IMR-90 (cell line): Measurements from ENCODE around the gene NOP14. TPM values are rescaled to one million over a fixed set of nuclear protein-coding genes. Genes with fewer than 3 reads are reported as not detected.
A peak's percentile ranks its signal among the peaks of the same experiment; 100 is the strongest.

ENCODE experiments used
- ATAC-seq: fragments of 200-7000 bp; cut with Tn5 transposase; 2 replicates; pipeline ENCODE4 v1.9.1; 2020; ENCODE audit warnings: low read depth, mild to moderate bottlenecking, moderate library complexity
- BruUV-seq: library from RNA; stranded (reverse); fragments of 400-500 nt; replicated peaks from 2 replicates; lab custom pipeline; 2021; lab: Mats Ljungman, UMichigan
- CTCF ChIA-PET: fragments of 300-600 bp; formaldehyde crosslinking; extraction: SDS; loops from one replicate; lab custom pipeline; 2021; ENCODE audit warnings: antibody characterized with exemption; lab: Yijun Ruan, JAX
- POLR2A ChIA-PET: fragments of 300-600 bp; sonication (Branson Sonifier 250); formaldehyde crosslinking; loops from one replicate; lab custom pipeline; 2022; ENCODE audit warnings: antibody characterized with exemption; ENCODE audit not compliant: unreplicated experiment; lab: Charles Lee
- DNase-seq: peaks from one replicate; pipeline ENCODE4 v3.0.0; 2013
- H2AFZ ChIP-seq: replicated peaks from 2 replicates; pipeline ENCODE3; 2013; ENCODE audit warnings: low read length, mild to moderate bottlenecking; ENCODE audit not compliant: poor library complexity
- H2AK5ac ChIP-seq: 2 replicates; pipeline ENCODE4 v1.6.1; 2013; ENCODE audit warnings: low read depth, low read length, inconsistent platforms
- H2AK9ac ChIP-seq: replicated peaks from 2 replicates; pipeline ENCODE3; 2013; ENCODE audit warnings: mild to moderate bottlenecking, low read depth, low read length, moderate library complexity; ENCODE audit not compliant: poor library complexity
- H2BK120ac ChIP-seq: 2 replicates; pipeline ENCODE4 v1.6.1; 2013; ENCODE audit warnings: low read depth, low read length, inconsistent platforms
- H2BK15ac ChIP-seq: 3 replicates; pipeline ENCODE4 v1.6.1; 2013; ENCODE audit warnings: low read depth, low read length, inconsistent platforms
- H2BK20ac ChIP-seq: 2 replicates; pipeline ENCODE4 v1.6.1; 2013; ENCODE audit warnings: low read depth, mild to moderate bottlenecking, inconsistent platforms, low read length, moderate library complexity
- H2BK5ac ChIP-seq: 2 replicates; pipeline ENCODE4 v1.6.1; 2013; ENCODE audit warnings: mild to moderate bottlenecking, low read depth, low read length, inconsistent platforms; ENCODE audit not compliant: poor library complexity, severe bottlenecking
- H3K14ac ChIP-seq: replicated peaks from 2 replicates; pipeline ENCODE4 v1.6.1; 2013; ENCODE audit warnings: low read depth, low read length, inconsistent platforms
- H3K18ac ChIP-seq: 2 replicates; pipeline ENCODE4 v1.6.1; 2013; ENCODE audit warnings: low read depth, low read length, control low read depth
- H3K23ac ChIP-seq: 2 replicates; pipeline ENCODE4 v1.6.1; 2013; ENCODE audit warnings: low read depth, low read length, inconsistent platforms
- H3K27ac ChIP-seq: 2 replicates; pipeline ENCODE4 v1.5.1; 2013; ENCODE audit warnings: mild to moderate bottlenecking, control low read depth, low read length; ENCODE audit not compliant: insufficient read depth
- H3K27me3 ChIP-seq: 2 replicates; pipeline ENCODE4 v1.6.1; 2013; ENCODE audit warnings: low read length; ENCODE audit not compliant: control insufficient read depth, insufficient read depth
- H3K36me3 ChIP-seq: 2 replicates; pipeline ENCODE4 v1.6.1; 2013; ENCODE audit warnings: low read length, mixed read lengths; ENCODE audit not compliant: control insufficient read depth, insufficient read depth
- H3K4ac ChIP-seq: 2 replicates; pipeline ENCODE4 v1.6.1; 2013; ENCODE audit warnings: low read depth, low read length, inconsistent platforms
- H3K4me1 ChIP-seq: 2 replicates; pipeline ENCODE4 v1.6.1; 2013; ENCODE audit warnings: low read length, mixed read lengths; ENCODE audit not compliant: control insufficient read depth, insufficient read depth
- H3K4me2 ChIP-seq: 2 replicates; pipeline ENCODE4 v1.6.1; 2013; ENCODE audit warnings: low read depth, mild to moderate bottlenecking, control low read depth, low read length, moderate library complexity
- H3K4me3 ChIP-seq: 2 replicates; pipeline ENCODE4 v1.5.1; 2013; ENCODE audit warnings: low read depth, mild to moderate bottlenecking, control low read depth, low read length, moderate library complexity; ENCODE audit not compliant: insufficient read depth
- H3K56ac ChIP-seq: 2 replicates; pipeline ENCODE4 v1.6.1; 2013; ENCODE audit warnings: low read length, inconsistent platforms; ENCODE audit not compliant: insufficient read depth; ENCODE audit errors: extremely low read depth
- H3K79me1 ChIP-seq, 2 experiments: 2 replicates each; pipeline ENCODE4 v1.6.1; 2013; ENCODE audit warnings: low read length in 2 of 2, inconsistent platforms in 1 of 2, low read depth in 1 of 2
- H3K9ac ChIP-seq: 2 replicates; pipeline ENCODE4 v1.6.1; 2013; ENCODE audit warnings: low read depth, low read length, control low read depth
- H3K9me1 ChIP-seq: 2 replicates; pipeline ENCODE4 v1.6.1; 2013; ENCODE audit warnings: low read length, inconsistent platforms; ENCODE audit not compliant: insufficient read depth
- H3K9me3 ChIP-seq: 2 replicates; pipeline ENCODE4 v1.6.1; 2013; ENCODE audit warnings: low read length; ENCODE audit not compliant: control insufficient read depth, insufficient read depth
- H4K20me1 ChIP-seq: 2 replicates; pipeline ENCODE4 v1.6.1; 2013; ENCODE audit warnings: low read length, inconsistent platforms; ENCODE audit not compliant: insufficient read depth
- H4K5ac ChIP-seq: 2 replicates; pipeline ENCODE4 v1.6.1; 2013; ENCODE audit warnings: mild to moderate bottlenecking, low read depth, low read length, control low read depth
- H4K8ac ChIP-seq, 2 experiments: 2 replicates each; pipeline ENCODE4 v1.6.1; 2013; ENCODE audit warnings: low read depth in 2 of 2, low read length in 2 of 2, control low read depth in 1 of 2, inconsistent platforms in 1 of 2
- H4K91ac ChIP-seq: 2 replicates; pipeline ENCODE4 v1.6.1; 2013; ENCODE audit warnings: low read depth, low read length, inconsistent platforms; ENCODE audit not compliant: insufficient read depth
- MAFK ChIP-seq: IDR thresholded peaks from 2 replicates; pipeline ENCODE4 v1.6.1; 2012; ENCODE audit warnings: low read depth, low read length, improper control_type of control experiment
- MAZ ChIP-seq: IDR thresholded peaks from 2 replicates; pipeline ENCODE4 v1.6.1; 2012; ENCODE audit warnings: low read depth, mild to moderate bottlenecking, low read length, improper control_type of control experiment, moderate library complexity, borderline replicate concordance
- POLR2A ChIP-seq: IDR thresholded peaks from 2 replicates; pipeline ENCODE4 v1.6.1; 2012; ENCODE audit warnings: mild to moderate bottlenecking, low read depth, low read length
- RCOR1 ChIP-seq: IDR thresholded peaks from 2 replicates; pipeline ENCODE4 v1.6.1; 2012; ENCODE audit warnings: mild to moderate bottlenecking, low read length, improper control_type of control experiment; ENCODE audit not compliant: insufficient replicate concordance
- SMC3 ChIP-seq: fragments of 150-350 bp; IDR thresholded peaks from 2 replicates; pipeline ENCODE4 v1.6.1; 2016; ENCODE audit warnings: low read depth, mild to moderate bottlenecking, antibody characterized with exemption, low read length, moderate library complexity
- WGBS, 2 experiments: methylation state at CpG; one replicate each; pipeline versions ENCODE4 v1.1.5 to v1.1.7; 2013; ENCODE audit warnings: missing lambda C conversion rate in 2 of 2; ENCODE audit not compliant: insufficient read length in 1 of 2; ENCODE audit errors: extremely low coverage in 2 of 2; 5-methylcytosine and 5-hydroxymethylcytosine counted together
- dilution Hi-C: fragments of 300-500 bp; cut with HindIII; formaldehyde crosslinking; loops from one replicate; pipeline ENCODE4 v1.14.3; 2018; ENCODE audit warnings: low sequenced_read_pairs; ENCODE audit not compliant: unreplicated experiment
- in situ Hi-C: fragments of 300-500 bp; cut with MboI; formaldehyde crosslinking; loops from 3 replicates; pipeline ENCODE4 v1.14.3; 2019; ENCODE audit warnings: low sequenced_read_pairs, inconsistent platforms, mixed read lengths
- intact Hi-C: fragments of 100-400 bp; cut with micrococcal nuclease; formaldehyde crosslinking; loops from 2 replicates; pipeline ENCODE4 v1.10.0; 2022
- polyA plus RNA-seq, 3 experiments: library from polyadenylated mRNA; depleted of rRNA; stranded (reverse); fragments of >200 nt; gene quantifications; 2 replicates each; pipeline ENCODE4 v1.2.3, GENCODE V29; 2012; ENCODE audit warnings: low replicate concordance in 1 of 3
- total RNA-seq: library from RNA; depleted of rRNA; stranded (reverse); fragments of >200 nt; gene quantifications from 2 replicates; pipeline ENCODE4 v1.2.3, GENCODE V29; 2012
- TF ChIP-seq, protein P1 (sequence below): conservative IDR thresholded peaks from 2 replicates; pipeline ENCODE4 v1.5.1; 2012; ENCODE audit warnings: mild to moderate bottlenecking, low read depth, low read length, improper control_type of control experiment
- TF ChIP-seq, protein P2 (sequence below): fragments of 150-350 bp; IDR thresholded peaks from 2 replicates; pipeline ENCODE4 v1.6.1; 2016; ENCODE audit warnings: low read depth, mild to moderate bottlenecking, low read length, moderate library complexity, borderline replicate concordance

Gene NOP14
- total and polyA plus RNA-seq, 2 of the 4 experiments (the other 2 are of a cell fraction) = 10.9 to 12.6 TPM

DNA sequence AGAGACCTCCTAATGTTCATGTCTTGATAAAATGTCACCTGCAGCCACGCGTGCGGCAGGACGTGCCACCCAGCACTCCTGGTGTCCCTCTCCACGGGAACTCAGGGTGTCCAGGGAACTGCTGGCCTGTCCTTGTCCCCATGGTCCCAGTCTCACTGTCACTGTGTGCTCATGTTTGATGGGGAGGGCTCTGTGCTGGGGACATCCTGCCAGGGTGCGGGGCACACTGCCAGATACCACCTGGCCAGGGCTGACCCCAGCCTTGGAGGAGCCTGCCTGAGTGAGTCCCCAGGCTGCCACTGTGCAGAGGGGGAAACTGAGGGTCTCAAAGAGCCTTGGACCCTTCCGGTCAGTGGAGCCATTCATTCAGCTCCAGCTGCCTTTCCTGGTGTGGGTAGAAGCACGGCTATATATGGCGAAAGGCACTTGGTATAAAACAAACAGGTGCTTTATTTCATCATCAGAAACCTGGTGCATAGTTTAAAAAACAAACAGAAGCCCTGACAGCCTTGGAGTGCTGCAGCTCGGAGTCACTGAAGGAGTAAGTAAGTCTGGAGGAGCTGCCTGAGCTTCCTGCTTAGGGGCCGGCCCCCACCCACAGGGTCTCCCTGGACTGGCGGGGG, 33.0 kb downstream of the NOP14 start:
- CTCF ChIA-PET = no interaction called here
- dilution Hi-C loops (no loop called here), in situ Hi-C loops (no loop called here)

More for the DNA sequence above, 33.0 kb downstream of the NOP14 start:
- H4K20me1 ChIP-seq = peaks cover 22% of the 10 kb centered on the region
- H3K27me3 ChIP-seq = no peaks in the 10 kb centered on the region
- peaks cover 9 to 54% of the 10 kb centered on the region in 2 experiments; a peak in 3 of 4 replicates for H3K79me1 ChIP-seq
- H3K9me1 ChIP-seq = no peaks in the 10 kb centered on the region
- H3K9ac ChIP-seq = no peak overlapping the region
- WGBS, 2 experiments = no CpG with 5 or more reads among the region's 12 CpGs
- no peak overlapping the region for H3K18ac ChIP-seq
- peaks cover 67% of the 10 kb centered on the region for H3K36me3 ChIP-seq
- DNase-seq (no peak), ATAC-seq (no peak)
- no peak overlapping the region for H4K5ac ChIP-seq
- no peak overlapping the region for H3K4ac ChIP-seq
- no peak overlapping the region for H2AK9ac ChIP-seq
- H3K23ac ChIP-seq = no peak overlapping the region
- no peak overlapping the region for H2AK5ac ChIP-seq
- no peak overlapping the region for H3K14ac ChIP-seq
- no peak overlapping the region for H4K91ac ChIP-seq
- POLR2A ChIA-PET = no interaction called here
- H4K8ac ChIP-seq = no peak overlapping the region
- H2AFZ ChIP-seq = peak overlapping the region; percentile 27
- no peak overlapping the region for H2BK120ac ChIP-seq
- no peak overlapping the region for H2BK5ac ChIP-seq
- H2BK15ac ChIP-seq = no peak overlapping the region
- BruUV-seq = no TSS peak
- no peak overlapping the region for H3K4me3 ChIP-seq
- H3K56ac ChIP-seq = no peak overlapping the region
- peaks cover 9% of the 10 kb centered on the region for H3K4me1 ChIP-seq
- H3K4me2 ChIP-seq = no peak overlapping the region
- H3K27ac ChIP-seq = 0 out of 2 replicates have a peak overlapping the region, but pooled peaks have one; percentile 14
- intact Hi-C loops = loop anchor here (5.0 kb wide), 1 partner anchor 88 kb away; the partner anchor contains the start of gene ADD1
- no peaks in the 10 kb centered on the region for H3K9me3 ChIP-seq
- TF ChIP-seq, protein P1, sequence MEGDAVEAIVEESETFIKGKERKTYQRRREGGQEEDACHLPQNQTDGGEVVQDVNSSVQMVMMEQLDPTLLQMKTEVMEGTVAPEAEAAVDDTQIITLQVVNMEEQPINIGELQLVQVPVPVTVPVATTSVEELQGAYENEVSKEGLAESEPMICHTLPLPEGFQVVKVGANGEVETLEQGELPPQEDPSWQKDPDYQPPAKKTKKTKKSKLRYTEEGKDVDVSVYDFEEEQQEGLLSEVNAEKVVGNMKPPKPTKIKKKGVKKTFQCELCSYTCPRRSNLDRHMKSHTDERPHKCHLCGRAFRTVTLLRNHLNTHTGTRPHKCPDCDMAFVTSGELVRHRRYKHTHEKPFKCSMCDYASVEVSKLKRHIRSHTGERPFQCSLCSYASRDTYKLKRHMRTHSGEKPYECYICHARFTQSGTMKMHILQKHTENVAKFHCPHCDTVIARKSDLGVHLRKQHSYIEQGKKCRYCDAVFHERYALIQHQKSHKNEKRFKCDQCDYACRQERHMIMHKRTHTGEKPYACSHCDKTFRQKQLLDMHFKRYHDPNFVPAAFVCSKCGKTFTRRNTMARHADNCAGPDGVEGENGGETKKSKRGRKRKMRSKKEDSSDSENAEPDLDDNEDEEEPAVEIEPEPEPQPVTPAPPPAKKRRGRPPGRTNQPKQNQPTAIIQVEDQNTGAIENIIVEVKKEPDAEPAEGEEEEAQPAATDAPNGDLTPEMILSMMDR = no peak
- TF ChIP-seq MAZ (no peak), POLR2A (no peak), RCOR1 (no peak), SMC3 (no peak), MAFK (no peak)
- TF ChIP-seq, protein P2, sequence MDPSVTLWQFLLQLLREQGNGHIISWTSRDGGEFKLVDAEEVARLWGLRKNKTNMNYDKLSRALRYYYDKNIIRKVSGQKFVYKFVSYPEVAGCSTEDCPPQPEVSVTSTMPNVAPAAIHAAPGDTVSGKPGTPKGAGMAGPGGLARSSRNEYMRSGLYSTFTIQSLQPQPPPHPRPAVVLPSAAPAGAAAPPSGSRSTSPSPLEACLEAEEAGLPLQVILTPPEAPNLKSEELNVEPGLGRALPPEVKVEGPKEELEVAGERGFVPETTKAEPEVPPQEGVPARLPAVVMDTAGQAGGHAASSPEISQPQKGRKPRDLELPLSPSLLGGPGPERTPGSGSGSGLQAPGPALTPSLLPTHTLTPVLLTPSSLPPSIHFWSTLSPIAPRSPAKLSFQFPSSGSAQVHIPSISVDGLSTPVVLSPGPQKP = no peak
- no peak overlapping the region for H2BK20ac ChIP-seq
